DND-41 (cell line): ENCODE results near the gene SRGN.

Experiments used
- ATAC-seq: fragments of 200-7000 bp; cut with Tn5 transposase; 3 replicates; pipeline ENCODE4 v1.9.1; 2021; ENCODE audit warnings: low read depth; ENCODE audit not compliant: insufficient read depth
- DNase-seq: peaks from one replicate; pipeline ENCODE4 v3.0.0-alpha.2; 2020
- H2AFZ ChIP-seq: 2 replicates; pipeline ENCODE4 v1.6.0; 2012; ENCODE audit warnings: low read depth, low read length
- H3K27ac ChIP-seq: 2 replicates; pipeline ENCODE4 v1.5.1; 2012; ENCODE audit warnings: low read length, inconsistent platforms
- H3K27me3 ChIP-seq: fragments of 200-600 bp; sonication (generic); 2 replicates; pipeline ENCODE4 v1.6.0; 2012; ENCODE audit warnings: low read length, mild to moderate bottlenecking, inconsistent platforms; ENCODE audit not compliant: insufficient read depth, poor library complexity
- H3K36me3 ChIP-seq: 2 replicates; pipeline ENCODE4 v1.5.1; 2012; ENCODE audit warnings: low read length, inconsistent platforms; ENCODE audit not compliant: insufficient read depth
- H3K4me1 ChIP-seq: 2 replicates; pipeline ENCODE4 v1.5.1; 2012; ENCODE audit warnings: mild to moderate bottlenecking, low read length; ENCODE audit not compliant: insufficient read depth
- H3K4me2 ChIP-seq: 2 replicates; pipeline ENCODE4 v1.6.0; 2012; ENCODE audit warnings: mild to moderate bottlenecking, moderate library complexity, low read length, inconsistent platforms; ENCODE audit not compliant: insufficient read depth
- H3K4me3 ChIP-seq, 2 experiments: fragments of 200-600 bp in 1 of 2; shearing (Covaris generic) in 1 of 2; 2 replicates each; pipeline ENCODE4 v1.5.1; 2012 to 2016; ENCODE audit warnings: inconsistent platforms in 2 of 2, low read length in 2 of 2, mild to moderate bottlenecking in 2 of 2, low read depth in 1 of 2, moderate library complexity in 1 of 2
- H3K79me2 ChIP-seq: 2 replicates; pipeline ENCODE4 v1.6.0; 2012; ENCODE audit warnings: low read length, inconsistent platforms; ENCODE audit not compliant: insufficient read depth
- H3K9ac ChIP-seq: 2 replicates; pipeline ENCODE4 v1.6.0; 2012; ENCODE audit warnings: low read depth, mild to moderate bottlenecking, inconsistent platforms, low read length, moderate library complexity
- H3K9me3 ChIP-seq: 2 replicates; pipeline ENCODE4 v1.5.1; 2012; ENCODE audit warnings: low read length, moderate library complexity, mild to moderate bottlenecking, inconsistent platforms; ENCODE audit not compliant: insufficient read depth, severe bottlenecking
- H4K20me1 ChIP-seq: 2 replicates; pipeline ENCODE4 v1.6.0; 2012; ENCODE audit warnings: low read length; ENCODE audit not compliant: insufficient read depth
- CTCF ChIP-seq: IDR thresholded peaks from 2 replicates; pipeline ENCODE4 v1.5.1; 2012; ENCODE audit warnings: borderline replicate concordance, low read length, moderate library complexity, mild to moderate bottlenecking; ENCODE audit not compliant: poor library complexity, severe bottlenecking; ENCODE audit errors: extremely low read depth
- EZH2 ChIP-seq: IDR thresholded peaks from 3 replicates; pipeline ENCODE4 v1.6.1; 2012; ENCODE audit warnings: borderline replicate concordance, low read depth, mild to moderate bottlenecking, moderate library complexity, low read length, inconsistent platforms; ENCODE audit not compliant: severe bottlenecking

SRGN gene

GRCh38 chr10:69103784-69104183 is 15.9 kb downstream of the SRGN start:
- Histone ChIP-seq H3K4me2 (no peak overlapping the region), H2AFZ (no peak overlapping the region), H3K36me3 (no peaks in the 10 kb centered on the region), H3K9me3 (no peaks in the 10 kb centered on the region), H3K4me3 (no peak overlapping the region), H3K79me2 (no peaks in the 10 kb centered on the region), H4K20me1 (no peaks in the 10 kb centered on the region), H3K27ac (no peak overlapping the region), H3K4me1 (no peaks in the 10 kb centered on the region), H3K27me3 (no peaks in the 10 kb centered on the region), H3K9ac (no peak overlapping the region)
- no peak for TF ChIP-seq CTCF
- no peak for TF ChIP-seq EZH2
- DNase-seq (no peak), ATAC-seq (no peak)

- no peak overlapping the region for H3K9ac ChIP-seq
- no peaks in the 10 kb centered on the region for H3K4me1 ChIP-seq
- H4K20me1 ChIP-seq = no peaks in the 10 kb centered on the region
- TF ChIP-seq CTCF (no peak), EZH2 (no peak)
- no peaks in the 10 kb centered on the region for H3K79me2 ChIP-seq
- H2AFZ ChIP-seq = no peak overlapping the region
- DNase-seq (no peak), ATAC-seq (no peak)
- no peaks in the 10 kb centered on the region for H3K9me3 ChIP-seq
- no peak overlapping the region for H3K4me2 ChIP-seq
- no peaks in the 10 kb centered on the region for H3K27me3 ChIP-seq
- H3K4me3 ChIP-seq = no peak overlapping the region
- no peak overlapping the region for H3K27ac ChIP-seq
- no peaks in the 10 kb centered on the region for H3K36me3 ChIP-seq
These were observed 17.3 kb downstream of the SRGN start for GRCh38 chr10:69104994-69105790.

- no peak overlapping the region for H2AFZ ChIP-seq
- DNase-seq (no peak), ATAC-seq (no peak)
- H3K79me2 ChIP-seq = no peaks in the 10 kb centered on the region
- no peak overlapping the region for H3K4me3 ChIP-seq
- H3K9me3 ChIP-seq = no peaks in the 10 kb centered on the region
- no peaks in the 10 kb centered on the region for H3K4me1 ChIP-seq
- H3K27ac ChIP-seq = no peak overlapping the region
- H3K9ac ChIP-seq = no peak overlapping the region
- H3K36me3 ChIP-seq = no peaks in the 10 kb centered on the region
- no peaks in the 10 kb centered on the region for H4K20me1 ChIP-seq
- no peak overlapping the region for H3K4me2 ChIP-seq
- TF ChIP-seq CTCF (no peak), EZH2 (no peak)
- no peaks in the 10 kb centered on the region for H3K27me3 ChIP-seq
These were observed 19.2 kb downstream of the SRGN start for GRCh38 chr10:69107176-69107490.
